Activated T-cell treated with anti-CD3 and anti-CD28 coated beads, Interleukin-2, amount 50 U/mL, for 72 hours (primary cell): Measurements from ENCODE around the gene TAF1C. TPM values are rescaled to one million over a fixed set of nuclear protein-coding genes. Genes with fewer than 3 reads are reported as not detected.

Experiments used
- ATAC-seq, 2 donors: fragments of 150-1000 bp; cut with Tn5 transposase; replicated peaks in 1 of 2; 2 replicates each; pipeline ENCODE4 v1.10.0; 2021; ENCODE audit warnings: moderate library complexity in 2 of 2, mild to moderate bottlenecking in 1 of 2
- DNase-seq, 2 donors: peaks; one replicate each; pipeline ENCODE4 v3.0.0; 2021 to 2022; ENCODE audit warnings: mixed read lengths in 1 of 2
- H3K27ac Mint-ChIP-seq: one replicate; pipeline ENCODE4 v1.8.0; 2022; ENCODE audit warnings: mild to moderate bottlenecking, moderate library complexity, mixed read lengths
- H3K27me3 Mint-ChIP-seq: one replicate; pipeline ENCODE4 v1.8.0; 2022; ENCODE audit warnings: low read depth, mixed read lengths
- H3K36me3 Mint-ChIP-seq, 2 donors: one replicate each; pipeline ENCODE4 v1.8.0; 2022; ENCODE audit warnings: mixed read lengths in 2 of 2, mild to moderate bottlenecking in 1 of 2; ENCODE audit not compliant: insufficient read depth in 2 of 2
- H3K4me1 Mint-ChIP-seq: one replicate; pipeline ENCODE4 v1.8.0; 2022; ENCODE audit warnings: low read depth, mixed read lengths
- H3K4me3 Mint-ChIP-seq, 2 donors: one replicate each; pipeline ENCODE4 v1.8.0; 2022; ENCODE audit warnings: mild to moderate bottlenecking in 2 of 2, mixed read lengths in 2 of 2, moderate library complexity in 2 of 2
- H3K9me3 Mint-ChIP-seq, 2 donors: one replicate each; pipeline ENCODE4 v1.8.0; 2022; ENCODE audit warnings: mixed read lengths in 2 of 2
- total RNA-seq, 2 donors: library from RNA; stranded (reverse); gene quantifications; one replicate each; pipeline ENCODE4 v1.2.3, GENCODE V29; 2022

The TAF1C gene
- total RNA-seq, 2 donors from 2014 or later, result 41.8 to 51.3 TPM

GRCh38 chr16:84190731-84191388 is 4.0 kb upstream of the TAF1C start, which contains the start of gene ADAD2:
TSS of gene ADAD2 (plus strand) at chr16:84191157. CDS start at chr16:84191231, 74 bp downstream.
- H3K27me3 Mint-ChIP-seq, result no peaks in the 10 kb centered on the region
- H3K4me3 Mint-ChIP-seq, result no peak within 1 kb of the TSS
- H3K4me1 Mint-ChIP-seq, result peaks cover 25% of the 10 kb centered on the region
- DNase-seq, result peak in 1 of 2 donors; percentile 18
- no peak for ATAC-seq
- peaks cover 0 to 2% of the 10 kb centered on the region in 2 donors for H3K36me3 Mint-ChIP-seq
- no peaks in the 10 kb centered on the region for H3K9me3 Mint-ChIP-seq
- H3K27ac Mint-ChIP-seq, result no peak within 1 kb of the TSS

DNA sequence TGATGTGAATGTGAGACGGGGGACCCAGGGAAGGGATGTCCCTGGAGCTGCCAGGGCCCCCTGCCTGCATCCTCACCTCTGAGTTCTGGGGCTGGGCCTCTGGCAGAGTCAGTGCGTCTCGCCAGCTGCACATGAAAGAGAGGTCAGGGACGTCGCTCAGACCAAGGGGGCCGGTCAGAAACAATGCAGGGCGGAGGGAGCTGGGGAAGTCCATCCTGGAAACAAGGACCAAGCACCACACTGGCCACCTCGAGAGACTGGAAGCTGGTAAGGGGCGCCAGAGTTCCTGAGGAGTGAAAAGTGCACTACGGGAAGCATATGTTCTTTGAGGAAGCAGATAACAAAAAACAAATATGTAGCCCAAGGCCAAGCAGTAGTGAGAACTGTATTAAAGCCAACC is 2.1 kb downstream of the TAF1C start:
- H3K36me3 Mint-ChIP-seq, result peaks cover 2 to 3% of the 10 kb centered on the region in 2 donors
- peak overlapping the region; percentile 24 for H3K27ac Mint-ChIP-seq
- H3K4me1 Mint-ChIP-seq, result peaks cover 24% of the 10 kb centered on the region
- H3K4me3 Mint-ChIP-seq, result peak overlapping the region; percentile 96 to 98
- no peaks in the 10 kb centered on the region for H3K9me3 Mint-ChIP-seq
- ATAC-seq (no peak), DNase-seq (no peak)
- H3K27me3 Mint-ChIP-seq, result no peaks in the 10 kb centered on the region

DNA sequence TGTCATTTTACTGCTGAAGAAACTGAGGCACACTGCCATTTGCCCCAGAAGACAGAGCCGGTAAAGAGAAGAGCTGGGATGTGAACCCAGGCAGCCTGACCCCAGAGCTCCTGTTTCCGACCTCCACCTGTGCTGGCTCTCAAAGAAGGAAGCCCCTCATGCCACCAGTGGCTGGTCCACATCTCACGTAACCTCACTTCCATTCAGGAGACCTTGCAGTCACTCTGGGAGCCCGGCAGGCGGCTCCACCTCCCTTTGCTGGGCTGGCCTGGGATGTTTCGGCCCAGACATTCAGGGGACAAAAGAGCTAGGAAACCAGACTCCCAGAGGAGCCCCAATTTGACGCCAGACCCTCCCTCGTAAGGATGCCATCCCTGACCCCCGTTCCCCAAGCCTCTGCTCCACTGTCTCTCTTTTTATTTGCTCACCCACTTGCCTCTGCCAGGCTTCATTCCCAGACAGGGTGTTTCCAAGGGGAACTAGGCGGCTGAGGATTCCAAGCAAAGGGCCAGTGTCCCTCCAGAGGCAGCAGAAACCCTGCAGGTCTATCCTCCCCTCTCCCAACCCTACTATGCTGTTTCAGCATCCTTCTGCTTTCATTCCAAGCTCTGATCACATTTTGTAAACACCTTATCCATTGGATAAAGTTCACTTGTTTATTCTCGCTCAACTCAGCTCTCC is 2.8 kb downstream of the TAF1C start:
- Mint-ChIP-seq H3K4me3 (no peak overlapping the region), H3K4me1 (peaks cover 24% of the 10 kb centered on the region), H3K9me3 (no peaks in the 10 kb centered on the region), H3K27ac (no peak overlapping the region), H3K27me3 (no peaks in the 10 kb centered on the region), H3K36me3 (peaks cover 2 to 3% of the 10 kb centered on the region in 2 donors)
- DNase-seq (no peak), ATAC-seq (no peak)

GRCh38 chr16:84183572-84183875 is 3.3 kb downstream of the TAF1C start:
- no peak for ATAC-seq
- H3K36me3 Mint-ChIP-seq, result peaks cover 2 to 3% of the 10 kb centered on the region in 2 donors
- no peak overlapping the region for H3K27ac Mint-ChIP-seq
- no peak overlapping the region for H3K4me3 Mint-ChIP-seq
- no peaks in the 10 kb centered on the region for H3K27me3 Mint-ChIP-seq
- no peaks in the 10 kb centered on the region for H3K9me3 Mint-ChIP-seq
- DNase-seq, result no peak
- peaks cover 25% of the 10 kb centered on the region for H3K4me1 Mint-ChIP-seq

GRCh38 chr16:84182680-84183571 is 3.9 kb downstream of the TAF1C start:
- H3K9me3 Mint-ChIP-seq, result no peaks in the 10 kb centered on the region
- H3K27me3 Mint-ChIP-seq, result no peaks in the 10 kb centered on the region
- H3K4me3 Mint-ChIP-seq, result no peak overlapping the region
- H3K36me3 Mint-ChIP-seq, result peaks cover 2 to 3% of the 10 kb centered on the region in 2 donors
- no peak overlapping the region for H3K27ac Mint-ChIP-seq
- DNase-seq (no peak), ATAC-seq (no peak)
- peaks cover 31% of the 10 kb centered on the region for H3K4me1 Mint-ChIP-seq

GRCh38 chr16:84182104-84182503 is 4.8 kb downstream of the TAF1C start:
- no peak for DNase-seq
- Mint-ChIP-seq H3K4me3 (no peak overlapping the region), H3K27me3 (no peaks in the 10 kb centered on the region), H3K36me3 (peaks cover 3 to 4% of the 10 kb centered on the region in 2 donors), H3K9me3 (no peaks in the 10 kb centered on the region), H3K27ac (no peak overlapping the region), H3K4me1 (peaks cover 36% of the 10 kb centered on the region)
- no peak for ATAC-seq

GRCh38 chr16:84181144-84181915 is 5.5 kb downstream of the TAF1C start:
- DNase-seq, result no peak
- no peak for ATAC-seq
- Mint-ChIP-seq H3K27ac (no peak overlapping the region), H3K27me3 (no peaks in the 10 kb centered on the region), H3K4me3 (no peak overlapping the region), H3K4me1 (peaks cover 36% of the 10 kb centered on the region), H3K9me3 (no peaks in the 10 kb centered on the region), H3K36me3 (peaks cover 1 to 4% of the 10 kb centered on the region in 2 donors)

- Mint-ChIP-seq H3K9me3 (no peaks in the 10 kb centered on the region), H3K27ac (no peak overlapping the region), H3K36me3 (peaks cover 1 to 4% of the 10 kb centered on the region in 2 donors), H3K4me3 (no peak overlapping the region), H3K4me1 (peaks cover 30% of the 10 kb centered on the region), H3K27me3 (no peaks in the 10 kb centered on the region)
- no peak for DNase-seq
- ATAC-seq, result no peak
Measured at GRCh38 chr16:84180519-84181140, 6.2 kb downstream of the TAF1C start.

DNA sequence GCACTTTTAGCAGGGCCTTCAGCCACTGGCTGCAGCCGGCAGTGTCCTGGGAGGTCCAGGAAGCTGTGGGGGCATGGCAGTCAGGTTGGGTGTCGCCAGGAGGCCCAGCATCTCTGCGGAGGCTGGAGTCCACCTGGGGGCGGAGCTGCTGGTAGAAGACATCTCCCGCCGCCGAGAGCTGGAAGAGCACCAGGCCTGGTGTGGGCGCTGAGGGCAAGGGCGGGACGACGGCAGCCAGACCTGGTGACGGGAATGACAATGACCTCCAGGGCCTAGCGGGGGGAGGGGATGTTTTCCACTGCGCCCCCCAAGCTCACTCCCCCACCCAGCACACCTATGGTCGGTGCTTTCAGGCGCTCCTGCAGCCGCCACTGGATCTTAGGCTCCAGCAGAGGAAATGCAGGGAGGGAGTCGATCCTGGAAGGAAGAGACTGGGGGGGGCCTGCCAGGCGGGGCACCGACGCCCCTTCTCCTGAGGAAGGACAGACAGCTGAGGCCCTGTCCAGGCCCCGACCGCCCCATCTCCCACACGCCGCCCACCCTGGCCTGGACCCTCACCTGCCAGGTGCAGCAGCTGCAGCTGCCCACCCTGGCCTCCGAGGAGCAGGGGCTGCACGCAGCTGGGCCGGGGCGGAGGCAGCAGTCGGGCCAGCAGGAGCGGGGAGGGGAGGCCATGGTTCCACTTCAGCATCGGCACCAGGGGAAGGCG is 7.1 kb downstream of the TAF1C start:
- H3K9me3 Mint-ChIP-seq, result no peaks in the 10 kb centered on the region
- no peak for ATAC-seq
- no peak for DNase-seq
- H3K4me1 Mint-ChIP-seq, result peaks cover 26% of the 10 kb centered on the region
- H3K4me3 Mint-ChIP-seq, result no peak overlapping the region
- H3K27ac Mint-ChIP-seq, result no peak overlapping the region
- H3K36me3 Mint-ChIP-seq, result peaks cover 1 to 4% of the 10 kb centered on the region in 2 donors
- no peaks in the 10 kb centered on the region for H3K27me3 Mint-ChIP-seq

- Mint-ChIP-seq H3K4me3 (no peak overlapping the region), H3K27me3 (no peaks in the 10 kb centered on the region), H3K4me1 (peaks cover 19% of the 10 kb centered on the region), H3K36me3 (peaks cover 1 to 4% of the 10 kb centered on the region in 2 donors), H3K27ac (no peak overlapping the region), H3K9me3 (no peaks in the 10 kb centered on the region)
- no peak for DNase-seq
- ATAC-seq, result no peak
Measured at GRCh38 chr16:84178892-84179611, 7.8 kb downstream of the TAF1C start.

- H3K4me1 Mint-ChIP-seq, result peaks cover 17% of the 10 kb centered on the region
- H3K27ac Mint-ChIP-seq, result peak overlapping the region; percentile 26
- H3K27me3 Mint-ChIP-seq, result no peaks in the 10 kb centered on the region
- no peak overlapping the region for H3K4me3 Mint-ChIP-seq
- H3K36me3 Mint-ChIP-seq, result peaks cover 0 to 4% of the 10 kb centered on the region in 2 donors
- no peaks in the 10 kb centered on the region for H3K9me3 Mint-ChIP-seq
- ATAC-seq (peak in 1 of 2 donors; percentile 4), DNase-seq (no peak)
Measured at GRCh38 chr16:84178146-84178765, 8.6 kb downstream of the TAF1C start.
